Activated CD8-positive, alpha-beta memory T cell treated with anti-CD3 and anti-CD28 coated beads, Interleukin-2, amount 50 U/mL, for 24 hours (primary cell): ENCODE results near the gene ITGAD.
"Not testable (repeated sequence)": the region's sequence is repeated elsewhere in the genome, so short reads cannot be mapped to it uniquely, and the experiment has no call there.

ENCODE experiments used
- DNase-seq: peaks from one replicate; pipeline ENCODE4 v3.0.0-alpha.2; 2020; ENCODE audit errors: extremely low read depth

ITGAD gene

DNA sequence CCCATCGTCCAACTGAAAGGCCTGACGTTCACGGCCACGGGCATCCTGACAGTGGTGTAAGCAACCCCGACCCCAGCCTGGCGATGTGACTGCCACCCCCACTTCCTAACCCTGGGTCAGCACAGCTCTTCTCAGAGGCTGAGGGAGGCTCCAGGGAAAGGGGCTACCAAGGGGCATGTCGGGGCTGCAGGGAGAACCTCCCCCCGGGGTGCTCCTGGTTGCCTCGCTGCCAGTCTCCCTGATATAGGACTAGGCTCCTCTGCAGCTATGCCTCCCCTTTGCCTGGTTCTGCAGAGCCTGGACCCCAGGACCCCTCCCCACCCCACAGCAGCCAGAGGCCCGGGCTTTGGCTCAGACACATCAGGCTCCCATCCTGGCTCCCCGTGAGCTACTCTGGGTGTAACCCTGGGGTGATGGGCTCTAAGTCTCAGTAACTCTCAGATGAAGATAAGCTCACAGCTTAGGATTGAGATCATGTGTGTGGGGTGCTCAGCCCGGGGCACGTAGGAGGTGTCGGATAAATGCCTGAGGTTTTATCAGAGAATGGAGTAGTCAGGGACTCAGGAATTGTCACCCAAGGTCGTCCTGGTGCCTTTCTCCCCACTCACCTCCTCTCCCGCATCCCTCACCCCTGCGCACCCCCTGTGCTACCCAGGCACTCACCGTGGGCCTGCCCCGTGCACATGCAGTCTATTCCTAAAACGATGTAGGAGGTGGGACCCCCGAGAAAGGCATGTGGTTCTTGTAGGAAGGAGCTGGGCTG, 10.6 kb downstream of the ITGAD start:
- DNase-seq: no peak

DNA sequence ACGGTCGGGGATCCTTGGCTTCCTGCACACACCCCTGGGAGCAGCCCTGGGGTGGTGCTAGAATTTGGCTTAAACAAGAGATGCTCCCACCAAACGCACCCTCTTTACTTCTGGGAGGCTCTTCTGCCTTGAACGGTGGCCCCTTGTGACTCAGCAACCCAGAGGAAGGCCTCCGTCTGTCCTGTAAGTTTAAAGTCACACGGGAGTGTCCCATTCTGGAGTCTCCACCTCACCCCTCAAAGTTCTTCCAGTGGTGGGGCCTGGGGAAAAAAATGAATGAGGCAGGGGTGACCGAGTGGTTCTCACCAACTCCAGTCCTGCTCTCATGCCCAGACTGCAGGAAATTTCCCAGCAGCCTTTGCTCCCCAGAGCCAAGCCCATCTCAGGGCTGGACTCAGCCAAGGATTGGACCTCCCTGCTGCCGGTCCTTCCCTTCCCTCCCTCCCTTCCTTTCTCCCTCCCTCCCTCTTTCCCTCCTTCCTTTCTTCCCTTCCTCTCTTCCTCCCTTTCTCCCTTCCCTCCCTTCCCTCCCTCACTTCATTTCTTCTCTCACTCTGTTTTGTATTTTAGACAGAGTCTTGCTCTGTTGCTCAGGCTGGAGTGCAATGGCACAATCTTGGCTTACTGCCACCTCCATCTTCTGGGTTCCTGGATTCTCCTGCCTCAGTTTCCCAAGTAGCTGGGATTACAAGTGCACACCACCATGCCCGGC, 11.4 kb downstream of the ITGAD start:
- no peak for DNase-seq

DNA sequence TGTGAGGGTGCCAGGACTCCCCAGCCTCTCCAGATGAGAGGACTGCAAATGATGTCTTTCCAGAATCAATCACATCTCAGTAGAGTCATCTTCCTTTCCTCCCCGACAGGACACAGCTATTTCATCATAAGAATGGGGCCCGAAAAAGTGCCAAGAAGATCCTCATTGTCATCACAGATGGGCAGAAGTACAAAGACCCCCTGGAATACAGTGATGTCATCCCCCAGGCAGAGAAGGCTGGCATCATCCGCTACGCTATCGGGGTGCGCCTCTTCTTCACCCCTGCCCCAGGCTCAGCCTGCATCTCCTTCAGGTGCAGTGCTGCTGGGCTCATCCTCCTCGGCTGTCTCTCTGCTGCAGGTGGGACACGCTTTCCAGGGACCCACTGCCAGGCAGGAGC, 14.3 kb downstream of the ITGAD start:
- no peak for DNase-seq

DNA sequence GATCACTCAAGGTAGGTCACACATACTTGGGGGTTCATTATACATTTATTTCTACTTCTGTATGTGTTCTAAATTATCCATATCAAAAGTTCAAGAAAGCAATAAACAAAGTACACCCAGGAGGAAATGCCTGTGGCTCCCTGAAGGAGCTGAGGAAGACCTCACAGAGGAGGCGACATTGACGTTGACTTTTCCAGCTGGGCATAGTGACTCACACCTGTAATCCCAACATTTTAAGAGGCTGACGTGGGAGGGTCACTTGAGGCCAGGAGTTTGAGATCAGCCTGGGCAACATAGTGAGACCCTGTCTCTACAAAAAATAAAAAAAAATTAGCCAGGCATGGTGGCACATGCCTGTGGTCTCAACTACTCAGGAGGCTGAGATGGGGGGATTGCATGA, 16.3 kb downstream of the ITGAD start:
- no peak for DNase-seq

DNA sequence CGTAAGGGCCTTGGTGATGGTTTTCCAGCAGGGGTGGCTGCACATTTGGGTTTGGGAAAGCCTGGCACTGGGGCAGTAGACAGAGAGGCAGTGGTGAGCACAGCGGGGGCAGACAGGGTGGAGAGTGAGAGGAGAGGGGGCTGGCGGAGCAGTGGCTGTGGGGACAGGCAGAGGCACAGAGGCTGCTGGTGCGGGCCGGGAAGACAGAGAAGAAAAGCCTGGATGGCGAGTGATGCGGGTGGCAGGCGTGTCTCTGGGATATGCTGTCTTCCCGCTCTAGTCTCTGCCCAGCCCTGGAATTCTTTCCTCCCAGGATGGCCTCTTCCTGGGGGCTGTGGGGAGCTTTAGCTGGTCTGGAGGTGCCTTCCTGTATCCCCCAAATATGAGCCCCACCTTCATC, 16.9 kb downstream of the ITGAD start:
- no peak for DNase-seq

DNA sequence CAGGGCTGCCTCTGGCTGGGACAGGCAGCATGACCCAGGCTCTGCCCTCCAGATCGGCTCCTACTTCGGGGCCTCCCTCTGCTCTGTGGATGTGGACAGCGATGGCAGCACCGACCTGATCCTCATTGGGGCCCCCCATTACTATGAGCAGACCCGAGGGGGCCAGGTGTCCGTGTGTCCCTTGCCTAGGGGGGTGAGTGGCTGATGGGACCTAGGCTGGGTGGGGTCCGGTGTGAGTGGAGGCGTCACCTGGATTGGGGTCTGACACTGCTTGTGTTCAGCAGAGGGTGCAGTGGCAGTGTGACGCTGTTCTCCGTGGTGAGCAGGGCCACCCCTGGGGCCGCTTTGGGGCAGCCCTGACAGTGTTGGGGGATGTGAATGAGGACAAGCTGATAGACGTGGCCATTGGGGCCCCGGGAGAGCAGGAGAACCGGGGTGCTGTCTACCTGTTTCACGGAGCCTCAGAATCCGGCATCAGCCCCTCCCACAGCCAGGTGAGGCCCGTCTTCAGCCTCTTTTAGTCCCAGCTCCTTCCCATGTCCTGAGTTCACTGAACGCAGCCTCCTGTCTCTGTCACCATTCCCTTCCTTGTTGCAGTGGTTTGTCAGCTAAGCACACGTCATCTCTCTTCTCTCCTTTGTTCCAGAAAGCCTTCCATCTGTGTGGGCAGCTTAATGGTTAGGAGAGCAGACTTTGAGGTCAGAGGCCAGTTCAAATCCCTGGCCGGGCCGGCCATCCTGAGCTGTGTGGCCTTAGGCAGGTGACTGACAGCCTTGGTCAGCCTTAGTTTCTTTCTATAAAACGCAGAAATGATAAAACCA, 18.1 kb downstream of the ITGAD start:
- no peak for DNase-seq

DNA sequence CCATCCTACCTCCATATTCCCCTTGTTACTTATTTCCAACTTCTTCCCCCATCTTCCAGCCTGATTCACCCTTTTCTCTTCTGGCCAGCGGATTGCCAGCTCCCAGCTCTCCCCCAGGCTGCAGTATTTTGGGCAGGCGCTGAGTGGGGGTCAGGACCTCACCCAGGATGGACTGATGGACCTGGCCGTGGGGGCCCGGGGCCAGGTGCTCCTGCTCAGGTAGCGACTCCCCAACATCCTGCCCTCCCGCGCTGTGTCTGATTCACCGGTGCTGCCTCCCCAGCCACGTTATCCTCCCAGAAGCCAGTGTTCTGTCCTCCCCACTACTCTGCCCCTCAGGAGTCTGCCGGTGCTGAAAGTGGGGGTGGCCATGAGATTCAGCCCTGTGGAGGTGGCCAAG, 19.6 kb downstream of the ITGAD start:
- no peak for DNase-seq

DNA sequence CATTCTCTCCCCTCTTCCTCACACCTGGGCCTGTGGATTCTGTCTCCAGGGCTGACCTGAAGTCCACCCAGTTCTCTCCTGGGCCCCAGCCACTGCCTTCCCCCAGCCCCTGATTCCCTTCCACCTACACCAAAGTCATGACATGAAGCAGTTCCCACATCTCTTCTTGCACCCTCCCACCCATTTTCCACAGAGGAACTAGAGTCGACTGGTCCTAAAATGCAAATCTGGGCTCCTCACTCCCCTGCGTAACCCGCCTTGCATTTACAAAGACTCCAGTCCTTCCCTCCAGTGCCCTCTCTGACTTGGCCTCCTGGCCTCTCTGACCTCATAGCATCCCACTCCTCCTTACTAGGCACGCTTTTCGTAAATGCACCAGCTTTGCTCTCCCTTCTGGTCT, 20.2 kb downstream of the ITGAD start:
- no peak for DNase-seq

DNA sequence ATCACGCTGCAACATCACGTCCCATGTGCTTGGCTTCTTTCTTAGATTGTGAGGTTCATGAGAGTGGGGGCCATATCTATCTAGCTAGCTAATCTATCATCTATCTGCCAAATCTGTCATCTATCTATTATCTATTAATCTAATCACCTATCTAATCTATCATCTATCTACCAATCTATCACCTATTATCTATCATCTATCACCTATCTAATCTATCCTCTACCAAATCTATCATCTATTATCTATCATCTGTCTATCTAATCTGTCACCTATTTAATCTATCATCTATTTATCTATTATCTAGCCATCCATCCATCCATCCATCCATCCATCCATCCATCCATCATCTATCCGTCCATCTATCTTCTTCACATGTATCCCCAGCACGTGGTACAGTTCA, 20.8 kb downstream of the ITGAD start:
- DNase-seq: no peak

DNA sequence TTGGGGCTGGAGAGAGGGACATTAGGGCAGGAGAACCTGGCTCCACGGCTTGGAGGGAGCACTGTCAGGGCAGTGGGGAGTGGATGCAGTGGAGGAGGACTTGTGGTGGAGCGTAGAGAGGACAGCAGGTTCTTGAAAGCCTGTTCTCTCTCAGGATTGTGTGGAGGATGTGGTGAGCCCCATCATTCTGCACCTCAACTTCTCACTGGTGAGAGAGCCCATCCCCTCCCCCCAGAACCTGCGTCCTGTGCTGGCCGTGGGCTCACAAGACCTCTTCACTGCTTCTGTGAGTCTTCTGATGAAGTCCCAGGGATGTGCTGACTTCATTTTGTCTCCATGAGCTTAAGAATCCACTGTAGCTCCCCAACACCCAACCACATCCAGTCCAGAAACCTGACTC, 21.6 kb downstream of the ITGAD start:
- DNase-seq: no peak

DNA sequence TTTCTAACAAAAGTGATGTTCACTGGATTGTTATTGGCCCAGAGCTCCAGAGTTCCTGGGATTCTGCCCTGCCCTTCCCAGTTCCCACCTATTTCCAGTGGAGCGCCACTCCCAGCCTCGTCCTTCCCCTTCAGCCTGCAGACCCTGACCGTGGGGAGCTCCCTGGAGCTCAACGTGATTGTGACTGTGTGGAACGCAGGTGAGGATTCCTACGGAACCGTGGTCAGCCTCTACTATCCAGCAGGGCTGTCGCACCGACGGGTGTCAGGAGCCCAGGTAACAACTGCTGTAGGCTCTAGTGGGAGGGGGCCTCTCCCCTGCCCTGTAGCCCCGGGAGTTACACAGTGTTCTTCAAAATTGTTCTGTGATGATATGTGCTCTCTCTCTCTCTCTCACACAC, 23.2 kb downstream of the ITGAD start:
- no peak for DNase-seq

DNA sequence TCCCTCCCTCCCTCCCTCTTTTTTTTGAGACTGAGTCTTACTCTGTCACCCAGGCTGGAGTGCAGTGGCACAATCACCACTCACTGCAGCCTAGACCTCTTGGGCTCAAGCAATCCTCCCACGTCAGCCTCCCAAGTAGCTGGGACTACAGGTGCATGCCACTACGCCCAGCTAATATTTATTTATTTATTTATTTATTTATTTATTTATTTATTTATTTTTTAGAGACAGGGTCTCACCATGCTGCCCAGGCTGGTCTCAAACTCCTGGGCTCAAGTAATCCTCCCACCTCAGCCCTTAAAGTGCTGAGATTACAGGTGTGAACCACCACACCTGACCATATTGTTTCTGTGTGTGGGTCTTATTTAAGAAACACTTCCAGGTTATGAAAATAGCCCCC, 23.9 kb downstream of the ITGAD start:
- DNase-seq: not testable (repeated sequence)

DNA sequence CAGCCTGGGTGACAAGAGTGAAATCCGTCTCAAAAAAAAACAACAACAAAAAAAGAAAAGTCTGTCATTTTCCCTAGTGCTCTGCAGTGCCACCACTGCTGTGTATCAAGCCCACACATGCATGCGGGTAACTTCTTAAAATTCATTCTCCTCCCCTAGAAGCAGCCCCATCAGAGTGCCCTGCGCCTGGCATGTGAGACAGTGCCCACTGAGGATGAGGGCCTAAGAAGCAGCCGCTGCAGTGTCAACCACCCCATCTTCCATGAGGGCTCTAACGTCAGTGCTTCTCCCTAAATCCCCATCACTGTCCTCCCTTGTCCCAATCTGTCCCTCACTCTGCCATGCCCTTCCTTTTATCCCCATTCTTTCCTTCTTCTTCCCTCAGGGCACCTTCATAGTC, 24.8 kb downstream of the ITGAD start:
- DNase-seq: no peak

DNA sequence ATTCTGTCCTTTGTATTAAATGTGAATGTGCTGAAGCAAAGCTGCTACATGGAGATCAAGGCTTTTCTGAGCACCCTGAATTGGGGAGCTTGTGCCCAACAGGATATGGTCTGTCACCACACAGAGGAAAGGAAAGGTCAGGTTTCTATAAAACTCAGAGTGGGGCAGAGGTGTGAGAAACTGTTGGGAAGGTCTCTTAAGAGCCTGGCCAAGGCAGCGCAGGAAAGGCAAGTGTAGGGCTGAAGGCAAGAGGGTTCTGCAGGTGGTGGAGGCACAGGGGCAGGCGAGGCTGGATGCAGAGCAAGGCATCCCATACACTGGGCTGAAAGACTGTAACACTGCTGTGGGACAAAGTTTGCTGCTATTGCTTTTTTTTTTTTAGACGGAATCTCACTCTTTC, 26.9 kb downstream of the ITGAD start:
- DNase-seq: no peak

DNA sequence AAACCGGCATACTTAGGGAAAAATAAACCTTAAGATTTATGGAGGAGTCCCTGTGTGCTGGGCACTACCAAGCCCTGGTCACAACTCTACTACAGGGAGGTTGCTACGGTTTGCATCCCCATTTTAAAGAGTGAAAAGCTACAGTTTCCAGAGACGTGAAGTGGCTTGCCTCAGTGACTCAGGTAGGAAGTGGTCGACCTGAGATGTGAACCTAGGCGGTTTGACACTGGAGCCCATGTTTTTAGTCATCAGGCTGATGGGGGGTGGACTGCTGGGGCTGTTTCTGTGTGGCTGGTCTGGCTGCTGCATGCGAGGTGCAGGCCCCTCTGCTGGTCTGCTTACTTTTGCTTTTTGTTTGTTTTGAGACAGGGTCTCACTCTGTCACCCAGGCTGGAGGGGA, 28.5 kb downstream of the ITGAD start:
- DNase-seq: peak; percentile 39

DNA sequence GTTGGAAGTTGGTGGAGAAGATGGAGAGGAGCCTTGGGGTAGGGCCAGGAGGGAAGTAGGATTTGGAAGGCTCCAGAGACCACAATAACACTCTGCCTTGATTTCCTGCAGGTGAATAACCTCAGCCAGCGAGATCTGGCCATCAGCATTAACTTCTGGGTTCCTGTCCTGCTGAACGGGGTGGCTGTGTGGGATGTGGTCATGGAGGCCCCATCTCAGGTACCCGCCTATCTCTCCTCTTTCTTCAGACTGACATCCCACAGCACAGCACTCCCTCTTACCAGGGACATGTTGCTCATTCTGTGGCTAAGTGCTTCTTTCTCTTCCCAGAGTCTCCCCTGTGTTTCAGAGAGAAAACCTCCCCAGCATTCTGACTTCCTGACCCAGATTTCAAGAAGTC, 30.1 kb downstream of the ITGAD start:
- DNase-seq: no peak

DNA sequence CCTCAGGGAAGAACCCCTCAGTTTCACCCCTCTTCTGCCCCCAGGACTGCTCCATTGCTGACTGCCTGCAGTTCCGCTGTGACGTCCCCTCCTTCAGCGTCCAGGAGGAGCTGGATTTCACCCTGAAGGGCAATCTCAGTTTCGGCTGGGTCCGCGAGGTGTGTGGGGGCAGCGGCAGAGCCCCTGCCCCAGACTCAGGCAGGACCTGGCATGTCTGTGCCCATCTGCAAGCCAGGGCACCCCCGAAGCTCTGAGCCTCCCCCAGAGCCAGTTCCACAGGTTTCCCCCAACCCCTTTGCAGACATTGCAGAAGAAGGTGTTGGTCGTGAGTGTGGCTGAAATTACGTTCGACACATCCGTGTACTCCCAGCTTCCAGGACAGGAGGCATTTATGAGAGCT, 30.7 kb downstream of the ITGAD start:
- no peak for DNase-seq

DNA sequence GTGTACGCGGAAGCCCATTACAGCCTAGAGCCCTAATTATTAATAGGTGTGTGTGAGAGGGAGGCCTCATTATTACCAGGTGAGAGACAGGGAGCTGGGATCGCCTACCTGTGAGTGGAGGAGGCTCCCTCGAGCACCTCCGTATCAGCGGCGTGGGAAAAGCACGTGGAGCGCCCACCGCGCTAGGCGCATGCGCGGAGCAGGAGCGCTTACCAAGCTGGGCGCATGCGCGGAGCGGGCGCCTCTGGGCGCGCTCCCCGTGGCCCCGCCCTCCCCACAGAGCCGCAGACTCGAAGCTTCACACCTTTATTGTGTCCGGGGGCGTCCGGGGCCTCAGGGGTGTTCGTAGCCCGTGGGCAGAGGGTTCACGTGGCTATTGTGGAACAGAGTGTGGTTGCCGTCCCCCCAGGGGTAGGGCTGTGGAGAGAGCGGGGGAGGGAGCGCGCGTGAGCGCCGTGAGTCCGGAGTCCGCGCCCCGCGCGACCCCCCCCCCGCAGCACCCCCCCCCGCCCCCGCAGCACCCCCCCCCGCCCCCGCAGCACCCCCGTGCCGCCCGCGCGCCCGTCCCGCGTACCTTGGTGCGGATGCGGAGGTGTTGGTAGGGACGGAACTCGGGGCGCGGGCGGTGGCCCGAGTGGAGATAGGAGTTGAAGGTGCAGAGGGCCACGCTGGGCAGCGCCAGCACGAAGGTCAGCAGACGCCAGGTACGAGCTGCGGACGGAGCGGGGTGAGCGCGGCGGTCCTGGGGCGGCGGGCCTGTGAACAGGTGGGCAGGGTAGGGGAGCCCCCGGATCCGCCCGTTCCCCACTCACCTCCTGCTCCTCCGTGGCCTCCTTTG, 34.5 kb downstream of the ITGAD start:
- DNase-seq: peak; percentile 19

DNA sequence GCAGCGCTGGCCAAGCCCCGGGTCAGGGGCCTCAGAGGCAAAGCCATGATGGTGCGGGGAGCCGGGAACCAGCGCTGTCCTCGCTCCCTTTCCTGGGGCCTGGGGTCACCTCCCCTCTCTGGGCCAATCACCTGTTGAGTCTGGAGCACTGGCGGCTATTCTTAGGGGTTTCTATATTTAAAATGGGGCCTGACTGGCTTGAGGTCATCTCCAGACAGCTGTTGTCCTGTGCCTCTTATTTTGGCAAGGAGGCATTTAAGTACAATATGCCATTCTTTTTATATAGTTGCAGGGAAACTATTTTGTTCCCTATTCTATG, 35.1 kb downstream of the ITGAD start, which contains the start of gene COX6A2:
Gene COX6A2 (minus strand): TSS at position 82 of the 319 bp plus-strand sequence. CDS start 35 bp downstream, at position 47.
- no peak for DNase-seq

DNA sequence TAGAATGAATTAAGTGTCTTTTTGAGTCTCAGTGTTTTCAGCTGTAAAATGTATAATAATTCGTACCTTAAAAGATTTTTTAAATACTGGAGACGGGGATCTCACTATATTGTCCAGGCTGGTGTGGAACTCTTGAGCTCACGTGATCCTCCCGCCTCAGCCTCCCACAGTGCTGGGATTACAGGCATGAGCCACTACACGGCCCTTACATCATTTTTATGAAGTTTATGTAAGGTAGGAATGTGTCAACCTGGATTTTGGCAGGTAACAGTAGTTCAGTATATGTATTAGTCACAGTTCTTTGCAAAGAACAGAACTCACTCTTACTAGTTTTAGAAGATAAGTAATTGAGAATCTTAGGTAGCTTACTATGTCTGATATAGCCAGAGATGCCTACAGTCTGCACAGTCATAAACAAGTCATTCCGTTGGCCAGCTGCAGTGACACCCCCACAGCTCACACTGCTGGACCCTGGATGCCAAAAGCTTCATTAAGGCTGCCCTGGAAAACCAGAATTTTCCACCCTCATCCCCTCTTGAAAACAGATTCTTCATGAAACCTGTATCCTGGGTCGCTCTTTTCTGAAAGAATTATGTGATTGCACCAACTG, 35.6 kb downstream of the ITGAD start:
- no peak for DNase-seq

DNA sequence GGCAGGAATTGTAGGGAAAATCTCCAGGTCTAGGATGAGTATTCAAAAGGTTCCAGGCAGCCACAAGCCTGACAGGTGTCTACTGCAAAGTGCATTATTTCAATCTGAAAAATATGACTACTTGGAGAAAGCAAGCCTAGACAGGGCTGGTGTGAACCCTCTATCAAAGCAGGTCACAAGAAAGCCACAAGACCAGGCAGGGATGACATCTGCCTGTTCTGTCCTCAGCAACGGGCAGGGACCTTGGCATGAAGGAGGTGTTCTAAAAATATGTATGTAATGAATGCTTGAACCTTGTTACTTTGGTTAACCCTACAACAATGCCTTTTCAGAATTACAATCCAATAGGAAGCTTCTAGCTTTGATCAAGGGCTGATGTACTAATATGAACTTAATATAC, 36.2 kb downstream of the ITGAD start:
- no peak for DNase-seq
